ENCODE data around the gene CD300LD.

- TF ChIP-seq CTCF (conservative IDR thresholded peaks at IDR 0.05), result no peak
- TF ChIP-seq EZH2 (IDR thresholded peaks at IDR 0.05; ENCODE audit: low read depth), result no peak
Measured at GRCh38 chr17:74604200-74604599, 12.1 kb upstream of the CD300LD start.
